GM12878 (cell line): ENCODE measurements around the gene GNPNAT1. TPM values are rescaled to one million over a fixed set of nuclear protein-coding genes. Genes with fewer than 3 reads are reported as not detected.

ENCODE experiments used
- ATAC-seq: fragments of 200-7000 bp; cut with Tn5 transposase; 3 replicates; pipeline ENCODE4 v1.9.1; 2020; ENCODE audit warnings: mild to moderate bottlenecking, moderate library complexity
- BruUV-seq: library from RNA; stranded (reverse); fragments of 400-500 nt; replicated peaks from 2 replicates; lab custom pipeline; 2021; lab: Mats Ljungman, UMichigan
- CTCF ChIA-PET: fragments of 300-600 bp; sonication (Branson Sonifier 250); formaldehyde crosslinking; extraction: SDS; loops from one replicate; lab custom pipeline; 2021; ENCODE audit warnings: inconsistent platforms; lab: Yijun Ruan, JAX
- POLR2A ChIA-PET: fragments of 350-600 bp; formaldehyde crosslinking; extraction: SDS; loops from one replicate; lab custom pipeline; 2021; ENCODE audit warnings: inconsistent platforms; lab: Charles Lee
- RAD21 ChIA-PET: fragments of 300-600 bp; sonication (Branson Sonifier 250); formaldehyde crosslinking; loops from one replicate; lab custom pipeline; 2023; ENCODE audit warnings: antibody characterized with exemption; ENCODE audit not compliant: unreplicated experiment; lab: Charles Lee
- SMC1A ChIA-PET: fragments of 300-600 bp; sonication (Branson Sonifier 250); formaldehyde crosslinking; loops from one replicate; lab custom pipeline; 2023; ENCODE audit not compliant: unreplicated experiment, uncharacterized antibody; lab: Charles Lee
- DNase-seq: peaks from one replicate; pipeline ENCODE4 v3.0.0-alpha.2; 2011; ENCODE audit warnings: low read depth, low spot score
- FAIRE-seq: peaks from 3 replicates; lab custom pipeline; 2011; peaks lifted over from hg19 to GRCh38; lab: Jason Lieb, UNC
- H2AFZ ChIP-seq: 2 replicates; pipeline ENCODE4 v1.6.0; 2011; ENCODE audit warnings: low read depth, low read length, control low read depth; ENCODE audit not compliant: control insufficient read depth
- H3K27ac ChIP-seq: 2 replicates; pipeline ENCODE4 v1.5.1; 2011; ENCODE audit warnings: control low read depth; ENCODE audit not compliant: control insufficient read depth, insufficient read depth
- H3K27me3 ChIP-seq, 2 experiments: replicated peaks in 1 of 2; 2 replicates each; pipeline versions ENCODE4 v1.6.0 to v1.6.1; 2011; ENCODE audit warnings: low read length in 1 of 2; ENCODE audit not compliant: control insufficient read depth in 2 of 2, insufficient read depth in 2 of 2
- H3K36me3 ChIP-seq, 2 experiments: 2 replicates each; pipeline ENCODE4 v1.5.1; 2011; ENCODE audit warnings: low read length in 1 of 2; ENCODE audit not compliant: control insufficient read depth in 2 of 2, insufficient read depth in 2 of 2
- H3K4me1 ChIP-seq: 2 replicates; pipeline ENCODE4 v1.6.1; 2011; ENCODE audit warnings: mild to moderate bottlenecking, low read length, moderate library complexity, mixed read lengths; ENCODE audit not compliant: control insufficient read depth, insufficient read depth
- H3K4me2 ChIP-seq: 2 replicates; pipeline ENCODE4 v1.6.0; 2011; ENCODE audit warnings: control low read depth; ENCODE audit not compliant: control insufficient read depth, insufficient read depth
- H3K4me3 ChIP-seq: fragments of 200-600 bp; sonication (generic); 2 replicates; pipeline ENCODE4 v1.5.1; 2016
- H3K79me2 ChIP-seq: 2 replicates; pipeline ENCODE4 v1.6.0; 2011; ENCODE audit warnings: low read length; ENCODE audit not compliant: control insufficient read depth, insufficient read depth
- H3K9ac ChIP-seq: 2 replicates; pipeline ENCODE4 v1.8.0; 2011; ENCODE audit warnings: low read length, control low read depth, mixed read lengths; ENCODE audit not compliant: control insufficient read depth, insufficient read depth
- H3K9me3 ChIP-seq: replicated peaks from 3 replicates; pipeline ENCODE4 v1.5.1; 2011; ENCODE audit warnings: mild to moderate bottlenecking, low read length; ENCODE audit not compliant: control insufficient read depth, insufficient read depth
- H4K20me1 ChIP-seq: 2 replicates; pipeline ENCODE4 v1.6.0; 2011; ENCODE audit not compliant: control insufficient read depth, insufficient read depth
- BACH1 ChIP-seq: fragments of 450-650 bp; IDR thresholded peaks from 2 replicates; pipeline ENCODE4 v1.6.1; 2017; ENCODE audit warnings: mild to moderate bottlenecking, borderline replicate concordance
- PBX3 ChIP-seq: IDR thresholded peaks from 2 replicates; pipeline ENCODE4 v1.6.1; 2011; ENCODE audit warnings: mild to moderate bottlenecking, low read depth, low read length, moderate library complexity; ENCODE audit not compliant: insufficient replicate concordance
- SMAD1 ChIP-seq: fragments of 450-650 bp; IDR thresholded peaks from 2 replicates; pipeline ENCODE4 v1.6.1; 2018; ENCODE audit warnings: mild to moderate bottlenecking, low read depth; ENCODE audit not compliant: partially characterized antibody
- TARDBP ChIP-seq: IDR thresholded peaks from 2 replicates; pipeline ENCODE4 v1.6.1; 2016; ENCODE audit warnings: borderline replicate concordance
- ZNF274 ChIP-seq: IDR thresholded peaks from one replicate; pipeline ENCODE4 v1.8.0; 2011; ENCODE audit not compliant: insufficient read length, insufficient read depth
- ZSCAN29 ChIP-seq: fragments of 450-650 bp; IDR thresholded peaks from 2 replicates; pipeline ENCODE4 v1.6.1; 2017; ENCODE audit warnings: mild to moderate bottlenecking, moderate library complexity
- ZZZ3 ChIP-seq: IDR thresholded peaks from 2 replicates; pipeline ENCODE4 v1.6.1; 2011; ENCODE audit warnings: low read depth; ENCODE audit not compliant: control insufficient read depth, insufficient read length
- WGBS: methylation state at CpG from one replicate; pipeline ENCODE4 v1.1.6; 2016; ENCODE audit warnings: low lambda C conversion rate; ENCODE audit not compliant: insufficient replicate concordance, insufficient coverage; ENCODE audit errors: missing lambda C conversion rate; 5-methylcytosine and 5-hydroxymethylcytosine counted together
- in situ Hi-C: fragments of 300-500 bp; cut with MboI; formaldehyde crosslinking; loops from 9 replicates; pipeline ENCODE4 v1.14.3; 2018; ENCODE audit warnings: mixed read lengths
- intact Hi-C: fragments of 100-400 bp; cut with micrococcal nuclease; formaldehyde crosslinking; loops from one replicate; pipeline ENCODE4 v1.14.2; 2022; ENCODE audit not compliant: unreplicated experiment
- polyA plus RNA-seq, 11 experiments: library from polyadenylated mRNA; depleted of rRNA in 4 of 11; unstranded in 6 of 11; stranded (reverse) in 5 of 11; fragments of >200 nt; fragmentation: Nextera tagmentation in 4 of 11; fragmentation: Illumina TruSeq in 1 of 11; extraction: Ambion mirVana in 4 of 11; extraction: Trizol in 1 of 11; gene quantifications; 1 replicate in 1 of 11; 2 replicates in 10 of 11; pipeline versions ENCODE4 v1.2.1 to v1.2.3, GENCODE V29; 2011 to 2016; ENCODE audit warnings: inconsistent platforms in 2 of 11, missing spikeins in 2 of 11, low read depth in 1 of 11
- total RNA-seq, 4 experiments: library from RNA; depleted of rRNA in 3 of 4; stranded (reverse); fragments of >200 nt in 3 of 4; fragmentation: Illumina TruSeq in 1 of 4; extraction: Trizol in 1 of 4; gene quantifications; 2 replicates each; pipeline versions ENCODE4 v1.2.1 to v1.2.3, GENCODE V29; 2013 to 2021

Gene GNPNAT1
- total and polyA plus RNA-seq, 10 of the 15 experiments (the other 5 are each of a cell fraction or from before 2014, with no cell fraction given) = 18.9 to 52.6 (median 28.2) TPM

GRCh38 chr14:52759145-52759544, 32.3 kb downstream of the GNPNAT1 start:
- FAIRE-seq = no peak
- Histone ChIP-seq H3K27ac (no peak overlapping the region), H3K9ac (no peak overlapping the region), H3K4me2 (no peak overlapping the region), H3K4me1 (no peaks in the 10 kb centered on the region), H3K36me3 (peaks cover 0 to 6% of the 10 kb centered on the region in 2 experiments; a peak in 2 of 4 replicates), H4K20me1 (no peaks in the 10 kb centered on the region), H2AFZ (no peak overlapping the region), H3K9me3 (no peaks in the 10 kb centered on the region), H3K79me2 (no peaks in the 10 kb centered on the region), H3K27me3 (no peaks in the 10 kb centered on the region), H3K4me3 (no peak overlapping the region)
- no TSS peak for BruUV-seq
- TF ChIP-seq BACH1 = no peak
- no peak for TF ChIP-seq ZNF274
- TF ChIP-seq SMAD1 = no peak
- no peak for TF ChIP-seq ZSCAN29
- TF ChIP-seq ZZZ3 = no peak
- TF ChIP-seq PBX3 = no peak
- TF ChIP-seq TARDBP = no peak
- no peak for DNase-seq
- in situ Hi-C loops (no loop called here), intact Hi-C loops (no loop called here)
- ChIA-PET POLR2A (interaction anchor here (1.4 kb wide), 1 partner anchor 15 kb away, joined by 3 read pairs; no protein-coding TSS in a partner anchor), CTCF (interaction anchor here (1.2 to 1.7 kb wide), 2 partner anchors 17 to 160 kb away, joined by 3 to 7 read pairs; no protein-coding TSS in a partner anchor), RAD21 (no interaction called here), SMC1A (interaction anchor here (0.6 to 1.7 kb wide), 2 partner anchors 17 to 215 kb away, joined by 3 read pairs; no protein-coding TSS in a partner anchor)
- WGBS = 100% methylated on average over 1 of the region's 1 CpG
- ATAC-seq = no peak
